CD4-positive, alpha-beta T cell (primary cell): ENCODE data around the gene SERPINA4. TPM values are rescaled to one million over a fixed set of nuclear protein-coding genes. Genes with fewer than 3 reads are reported as not detected.

Experiments used
- ATAC-seq: fragments of 200-7000 bp; cut with Tn5 transposase; one replicate; pipeline ENCODE4 v1.10.0; 2022; ENCODE audit warnings: mild to moderate bottlenecking; ENCODE audit not compliant: poor library complexity
- CTCF ChIA-PET: fragments of 350-600 bp; sonication (Branson Sonifier 250); formaldehyde crosslinking; loops from one replicate; lab custom pipeline; 2021; ENCODE audit warnings: antibody characterized with exemption, inconsistent platforms; lab: Charles Lee
- POLR2A ChIA-PET: fragments of 350-600 bp; sonication (Branson Sonifier 250); formaldehyde crosslinking; loops from one replicate; lab custom pipeline; 2021; ENCODE audit warnings: antibody characterized with exemption, inconsistent platforms; lab: Charles Lee
- DNase-seq, 14 experiments: peaks; one replicate each; pipeline ENCODE4 v3.0.0-alpha.2; 2013 to 2020; ENCODE audit warnings: mixed read lengths in 2 of 14
- H3K27ac ChIP-seq, 2 donors: one replicate each; pipeline versions ENCODE4 v1.5.1 to v1.7.0; 2013; ENCODE audit warnings: low read length in 2 of 2, low read depth in 1 of 2, mild to moderate bottlenecking in 1 of 2
- H3K27me3 ChIP-seq, 2 experiments: 1 replicate in 1 of 2; 2 replicates in 1 of 2; pipeline versions ENCODE4 v1.6.1 to v1.7.0; 2013; ENCODE audit warnings: low read length in 2 of 2, control low read depth in 1 of 2, mild to moderate bottlenecking in 1 of 2, moderate library complexity in 1 of 2; ENCODE audit not compliant: insufficient read depth in 2 of 2, control insufficient read depth in 1 of 2
- H3K36me3 ChIP-seq: one replicate; pipeline ENCODE4 v1.6.1; 2013; ENCODE audit warnings: low read length, control low read depth; ENCODE audit not compliant: insufficient read depth
- H3K4me1 ChIP-seq: one replicate; pipeline ENCODE4 v1.6.1; 2013; ENCODE audit warnings: low read length, control low read depth; ENCODE audit not compliant: insufficient read depth
- H3K4me3 ChIP-seq: one replicate; pipeline ENCODE4 v1.5.1; 2013; ENCODE audit warnings: mild to moderate bottlenecking, low read length, moderate library complexity
- H3K9me3 ChIP-seq, 2 experiments: 1 replicate in 1 of 2; 2 replicates in 1 of 2; pipeline versions ENCODE4 v1.6.1 to v1.7.0; 2013; ENCODE audit warnings: low read length in 2 of 2, mild to moderate bottlenecking in 2 of 2, control low read depth in 1 of 2, moderate library complexity in 1 of 2; ENCODE audit not compliant: control insufficient read depth in 1 of 2, insufficient read depth in 1 of 2
- H3K27ac Mint-ChIP-seq: one replicate; pipeline ENCODE4 v1.8.0; 2020; ENCODE audit warnings: mixed read lengths
- H3K27me3 Mint-ChIP-seq: one replicate; pipeline ENCODE4 v1.8.0; 2021; ENCODE audit warnings: mixed read lengths
- H3K36me3 Mint-ChIP-seq: one replicate; pipeline ENCODE4 v1.8.0; 2021; ENCODE audit warnings: low read depth, mixed read lengths
- H3K4me1 Mint-ChIP-seq: one replicate; pipeline ENCODE4 v1.8.0; 2021; ENCODE audit warnings: low read depth, mixed read lengths
- H3K4me3 Mint-ChIP-seq: one replicate; pipeline ENCODE4 v1.8.0; 2020; ENCODE audit warnings: mild to moderate bottlenecking, mixed read lengths
- H3K9me3 Mint-ChIP-seq: one replicate; pipeline ENCODE4 v1.8.0; 2020; ENCODE audit warnings: mixed read lengths
- intact Hi-C, 2 experiments: fragments of 100-400 bp; cut with DNase I in 1 of 2; cut with micrococcal nuclease in 1 of 2; formaldehyde crosslinking; loops; one replicate each; pipeline versions ENCODE4 v1.15.1 to v1.9.0; 2023 to 2025; cut with DNase I, micrococcal nuclease
- total RNA-seq, 174 experiments: library from RNA in 2 of 174; stranded (reverse) in 2 of 174; gene quantifications; one replicate each; pipeline ENCODE4 v1.2.3 and lab custom pipeline; 2021 to 2026
- TF ChIP-seq, protein P1 (sequence below): fragments of 200-600 bp; IDR thresholded peaks from one replicate; pipeline ENCODE4 v1.8.0; 2022; ENCODE audit warnings: antibody characterized with exemption, mild to moderate bottlenecking

The SERPINA4 gene
- total RNA-seq, 2 experiments from 2014 or later, result not detected

DNA sequence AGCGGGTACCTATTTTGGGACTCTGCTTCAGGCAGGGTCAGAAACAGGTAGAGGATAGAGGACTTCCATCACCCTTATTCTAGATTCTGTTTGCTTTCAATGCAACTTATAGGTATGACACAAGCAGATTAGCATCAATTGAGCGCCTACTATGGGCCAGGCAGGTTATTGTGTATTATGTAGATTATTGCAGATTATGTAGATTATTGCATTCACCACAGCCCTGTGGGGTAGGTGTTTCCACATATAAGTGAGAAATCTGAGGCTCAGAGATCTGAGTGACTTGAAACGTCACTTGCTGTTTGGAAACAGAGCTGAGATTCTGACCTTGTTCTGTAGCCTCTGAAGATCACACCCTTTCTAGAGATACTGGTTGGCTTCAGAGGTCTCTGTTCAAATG lies 25.7 kb upstream of the SERPINA4 start:
- peaks cover 0 to 3% of the 10 kb centered on the region in 2 experiments for H3K9me3 ChIP-seq
- peaks cover 0 to 8% of the 10 kb centered on the region in 2 experiments for H3K27me3 ChIP-seq
- peaks cover 50% of the 10 kb centered on the region for H3K27me3 Mint-ChIP-seq
- ATAC-seq, result no peak
- H3K4me3 ChIP-seq, result no peak overlapping the region
- ChIA-PET POLR2A (no interaction called here), CTCF (no interaction called here)
- no peaks in the 10 kb centered on the region for H3K4me1 Mint-ChIP-seq
- H3K4me1 ChIP-seq, result no peaks in the 10 kb centered on the region
- H3K36me3 Mint-ChIP-seq, result no peaks in the 10 kb centered on the region
- no peak for DNase-seq
- no peak overlapping the region for H3K4me3 Mint-ChIP-seq
- no peaks in the 10 kb centered on the region for H3K9me3 Mint-ChIP-seq
- no peak overlapping the region for H3K27ac ChIP-seq
- TF ChIP-seq, protein P1, sequence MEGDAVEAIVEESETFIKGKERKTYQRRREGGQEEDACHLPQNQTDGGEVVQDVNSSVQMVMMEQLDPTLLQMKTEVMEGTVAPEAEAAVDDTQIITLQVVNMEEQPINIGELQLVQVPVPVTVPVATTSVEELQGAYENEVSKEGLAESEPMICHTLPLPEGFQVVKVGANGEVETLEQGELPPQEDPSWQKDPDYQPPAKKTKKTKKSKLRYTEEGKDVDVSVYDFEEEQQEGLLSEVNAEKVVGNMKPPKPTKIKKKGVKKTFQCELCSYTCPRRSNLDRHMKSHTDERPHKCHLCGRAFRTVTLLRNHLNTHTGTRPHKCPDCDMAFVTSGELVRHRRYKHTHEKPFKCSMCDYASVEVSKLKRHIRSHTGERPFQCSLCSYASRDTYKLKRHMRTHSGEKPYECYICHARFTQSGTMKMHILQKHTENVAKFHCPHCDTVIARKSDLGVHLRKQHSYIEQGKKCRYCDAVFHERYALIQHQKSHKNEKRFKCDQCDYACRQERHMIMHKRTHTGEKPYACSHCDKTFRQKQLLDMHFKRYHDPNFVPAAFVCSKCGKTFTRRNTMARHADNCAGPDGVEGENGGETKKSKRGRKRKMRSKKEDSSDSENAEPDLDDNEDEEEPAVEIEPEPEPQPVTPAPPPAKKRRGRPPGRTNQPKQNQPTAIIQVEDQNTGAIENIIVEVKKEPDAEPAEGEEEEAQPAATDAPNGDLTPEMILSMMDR, result no peak
- no peak overlapping the region for H3K27ac Mint-ChIP-seq
- intact Hi-C loops, result no loop called here
- no peaks in the 10 kb centered on the region for H3K36me3 ChIP-seq

DNA sequence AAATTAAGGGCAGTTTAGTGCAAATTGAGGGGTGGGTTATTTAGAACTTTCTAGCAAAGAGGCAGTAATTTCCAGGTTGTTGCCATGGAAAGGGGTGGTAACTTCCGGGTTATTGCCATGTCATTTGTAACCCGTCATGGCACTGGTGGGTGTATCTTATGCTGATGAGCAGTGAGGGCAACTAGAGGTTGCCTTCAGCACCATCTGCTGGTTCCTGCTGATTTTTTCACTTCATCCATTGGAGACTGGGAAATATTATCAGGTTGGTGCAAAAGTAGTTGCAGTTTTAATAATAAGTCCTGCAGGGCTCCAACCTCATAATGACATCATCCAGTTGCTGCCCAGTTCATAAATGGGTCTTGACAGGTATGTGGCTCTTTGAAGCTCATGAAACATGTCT lies 24.4 kb upstream of the SERPINA4 start:
- TF ChIP-seq, protein P1, result no peak

DNA sequence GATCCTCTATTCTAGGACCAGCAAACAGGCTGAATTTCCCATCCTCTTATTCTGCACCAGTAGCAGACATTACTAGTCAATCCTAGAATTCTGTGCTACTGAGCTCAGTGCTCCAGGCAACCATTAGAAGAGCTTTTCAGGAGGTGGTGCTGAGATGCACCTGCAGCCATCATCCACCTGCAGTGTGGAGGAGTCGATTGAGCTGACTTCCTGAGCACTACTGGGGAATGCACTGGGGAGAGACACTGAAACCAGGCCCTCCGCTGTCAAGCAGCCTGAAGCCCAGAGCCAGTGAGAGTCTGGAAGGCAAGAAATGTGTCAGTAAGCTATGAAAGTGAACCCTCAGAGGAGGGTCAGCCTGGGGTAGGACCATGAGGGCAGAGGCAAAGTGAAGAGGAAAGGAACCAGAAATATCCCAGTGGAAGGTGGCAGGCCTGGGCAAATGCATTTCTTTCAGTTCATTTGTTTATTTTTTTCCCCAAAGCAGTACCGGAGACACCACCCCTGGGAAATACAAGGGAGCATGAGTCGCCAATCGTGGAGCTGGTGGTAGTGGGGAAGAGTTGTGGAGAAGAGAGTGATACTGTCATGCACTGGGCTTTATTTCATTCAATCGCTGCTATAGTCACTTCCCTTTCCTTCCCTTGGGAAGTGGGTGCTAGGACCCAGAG lies 23.0 kb upstream of the SERPINA4 start:
- H3K4me1 Mint-ChIP-seq, result no peaks in the 10 kb centered on the region
- TF ChIP-seq, protein P1, result no peak
- POLR2A ChIA-PET, result no interaction called here

More for the DNA sequence above, 24.4 kb upstream of the SERPINA4 start:
- no peak overlapping the region for H3K4me3 Mint-ChIP-seq
- H3K4me1 ChIP-seq, result no peaks in the 10 kb centered on the region
- intact Hi-C loops, result no loop called here
- ATAC-seq (no peak), DNase-seq (no peak)
- ChIA-PET POLR2A (no interaction called here), CTCF (no interaction called here)
- H3K4me3 ChIP-seq, result no peak overlapping the region
- H3K27ac Mint-ChIP-seq, result no peak overlapping the region
- H3K4me1 Mint-ChIP-seq, result no peaks in the 10 kb centered on the region
- peaks cover 0 to 3% of the 10 kb centered on the region in 2 experiments for H3K9me3 ChIP-seq
- H3K36me3 Mint-ChIP-seq, result no peaks in the 10 kb centered on the region
- H3K27ac ChIP-seq, result no peak overlapping the region
- H3K9me3 Mint-ChIP-seq, result no peaks in the 10 kb centered on the region
- peaks cover 0 to 8% of the 10 kb centered on the region in 2 experiments for H3K27me3 ChIP-seq
- H3K36me3 ChIP-seq, result no peaks in the 10 kb centered on the region
- peaks cover 53% of the 10 kb centered on the region for H3K27me3 Mint-ChIP-seq

More for the DNA sequence above, 23.0 kb upstream of the SERPINA4 start:
- CTCF ChIA-PET, result interaction anchor here (1.7 kb wide), 1 partner anchor 11 kb away, joined by 4 read pairs; no protein-coding TSS in a partner anchor
- H3K4me3 ChIP-seq, result no peak overlapping the region
- H3K27ac ChIP-seq, result no peak overlapping the region
- H3K4me1 ChIP-seq, result no peaks in the 10 kb centered on the region
- Mint-ChIP-seq H3K9me3 (no peaks in the 10 kb centered on the region), H3K36me3 (no peaks in the 10 kb centered on the region), H3K4me3 (no peak overlapping the region), H3K27ac (no peak overlapping the region), H3K27me3 (peaks cover 49% of the 10 kb centered on the region)
- peaks cover 0 to 8% of the 10 kb centered on the region in 2 experiments for H3K27me3 ChIP-seq
- H3K36me3 ChIP-seq, result no peaks in the 10 kb centered on the region
- ATAC-seq (no peak), DNase-seq (no peak)
- intact Hi-C loops, result no loop called here
- peaks cover 0 to 3% of the 10 kb centered on the region in 2 experiments for H3K9me3 ChIP-seq
